ENCODE data around the gene CCL16. TPM values are rescaled to one million over a fixed set of nuclear protein-coding genes. Genes with fewer than 3 reads are reported as not detected.
A peak's percentile ranks its signal among the peaks of the same experiment; 100 is the strongest.

CCL16 gene
- total RNA-seq, 1 donor from 2014 or later = 0.58 TPM

DNA sequence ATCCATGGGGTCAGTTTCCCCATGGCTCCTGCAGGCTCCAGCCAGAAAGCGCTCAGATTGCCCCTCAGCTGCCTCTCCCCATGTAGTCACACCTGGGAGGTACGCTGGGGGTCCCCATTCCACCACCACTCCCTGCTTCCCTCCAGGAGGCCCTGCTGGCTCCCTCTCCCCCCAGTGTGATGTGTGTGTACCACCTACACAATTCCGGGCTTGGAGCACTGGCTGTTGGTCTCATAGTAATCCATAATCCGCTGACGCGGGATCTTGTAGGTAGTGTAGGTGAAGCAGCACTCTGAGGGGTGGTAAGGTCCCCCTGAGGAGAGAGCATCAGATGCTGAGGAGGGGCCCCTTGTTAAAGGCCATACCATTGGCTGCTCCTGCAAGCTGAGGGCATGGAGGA, 2.8 kb upstream of the CCL16 start:
- Histone ChIP-seq H3K27ac (no peak overlapping the region), H3K4me1 (peaks cover 6% of the 10 kb centered on the region), H3K27me3 (no peaks in the 10 kb centered on the region), H3K36me3 (no peaks in the 10 kb centered on the region), H3K4me3 (peak overlapping the region; percentile 4), H3K9me3 (peaks cover 5% of the 10 kb centered on the region)
- TF ChIP-seq, protein P1, sequence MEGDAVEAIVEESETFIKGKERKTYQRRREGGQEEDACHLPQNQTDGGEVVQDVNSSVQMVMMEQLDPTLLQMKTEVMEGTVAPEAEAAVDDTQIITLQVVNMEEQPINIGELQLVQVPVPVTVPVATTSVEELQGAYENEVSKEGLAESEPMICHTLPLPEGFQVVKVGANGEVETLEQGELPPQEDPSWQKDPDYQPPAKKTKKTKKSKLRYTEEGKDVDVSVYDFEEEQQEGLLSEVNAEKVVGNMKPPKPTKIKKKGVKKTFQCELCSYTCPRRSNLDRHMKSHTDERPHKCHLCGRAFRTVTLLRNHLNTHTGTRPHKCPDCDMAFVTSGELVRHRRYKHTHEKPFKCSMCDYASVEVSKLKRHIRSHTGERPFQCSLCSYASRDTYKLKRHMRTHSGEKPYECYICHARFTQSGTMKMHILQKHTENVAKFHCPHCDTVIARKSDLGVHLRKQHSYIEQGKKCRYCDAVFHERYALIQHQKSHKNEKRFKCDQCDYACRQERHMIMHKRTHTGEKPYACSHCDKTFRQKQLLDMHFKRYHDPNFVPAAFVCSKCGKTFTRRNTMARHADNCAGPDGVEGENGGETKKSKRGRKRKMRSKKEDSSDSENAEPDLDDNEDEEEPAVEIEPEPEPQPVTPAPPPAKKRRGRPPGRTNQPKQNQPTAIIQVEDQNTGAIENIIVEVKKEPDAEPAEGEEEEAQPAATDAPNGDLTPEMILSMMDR (IDR thresholded peaks at IDR 0.05) = no peak
- DNase-seq (no peak), ATAC-seq (no peak)
- intact Hi-C loops (cut with DNase I) = no loop called here

DNA sequence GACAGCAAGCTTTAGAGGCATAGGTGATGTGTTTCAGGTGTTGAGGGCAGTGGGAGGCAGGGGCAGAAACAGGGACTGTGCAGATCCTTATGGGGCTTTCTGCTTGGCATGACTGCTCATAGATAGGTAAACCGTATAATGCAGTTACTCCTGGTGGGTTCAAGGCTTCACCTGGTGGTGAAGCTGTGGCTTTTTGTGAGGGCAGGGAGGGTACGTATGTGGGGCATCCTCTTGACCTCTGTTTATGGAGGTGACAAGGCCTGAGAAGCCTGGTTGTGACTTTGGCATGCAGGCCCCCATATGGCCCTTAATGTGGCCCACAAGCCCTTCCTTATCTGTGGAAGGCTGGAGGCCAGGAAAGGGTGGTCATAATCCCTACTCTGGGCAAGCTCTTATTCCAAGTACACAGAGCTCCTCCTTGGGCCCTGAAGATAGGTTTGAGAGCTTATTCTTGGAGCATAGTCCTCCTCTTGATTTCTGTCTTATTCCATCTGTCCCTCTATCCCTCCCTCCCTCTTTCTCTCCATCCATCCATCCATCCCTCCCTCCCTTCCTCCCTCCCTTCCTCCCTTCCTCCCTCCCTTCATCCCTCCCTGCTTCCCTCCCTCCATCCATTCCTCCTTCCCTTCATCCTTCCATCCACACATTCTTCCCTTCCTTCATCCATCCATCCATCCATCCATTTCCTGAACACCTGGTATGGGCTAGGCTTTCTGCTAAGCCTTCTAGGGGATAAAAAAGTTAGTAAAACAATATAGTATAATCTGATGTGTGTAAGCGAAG, 1.3 kb upstream of the CCL16 start:
- H3K9me3 ChIP-seq = no peaks in the 10 kb centered on the region
- H3K4me3 ChIP-seq = no peak overlapping the region
- peaks cover 6% of the 10 kb centered on the region for H3K4me1 ChIP-seq
- intact Hi-C loops (cut with DNase I) = no loop called here
- DNase-seq (no peak), ATAC-seq (no peak)
- no peaks in the 10 kb centered on the region for H3K36me3 ChIP-seq
- H3K27me3 ChIP-seq = no peaks in the 10 kb centered on the region
- H3K27ac ChIP-seq = no peak overlapping the region
- TF ChIP-seq, protein P1 (IDR thresholded peaks at IDR 0.05) = no peak

DNA sequence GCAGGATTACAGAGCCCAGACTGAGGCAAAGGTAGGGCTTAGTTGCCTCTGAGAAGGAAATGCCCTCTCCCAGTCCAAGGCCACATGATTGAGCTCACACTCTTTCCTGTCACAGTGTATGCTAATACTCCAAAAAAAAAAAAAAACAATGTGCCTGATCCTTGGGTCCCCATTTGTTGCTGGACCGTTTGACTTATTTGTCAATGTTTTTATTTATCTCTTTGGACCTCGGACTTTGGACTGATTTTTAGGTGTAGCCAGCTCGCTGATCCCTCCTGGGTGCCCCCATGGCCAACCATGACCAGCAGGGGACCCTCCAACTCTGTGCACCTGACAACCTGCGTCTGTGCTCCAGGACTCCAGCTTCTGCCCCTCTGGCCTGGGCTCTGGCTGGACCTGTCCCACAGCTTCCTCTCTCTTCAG, 622 bp upstream of the CCL16 start:
- H3K9me3 ChIP-seq = no peaks in the 10 kb centered on the region
- no peak overlapping the region for H3K4me3 ChIP-seq
- intact Hi-C loops (cut with DNase I) = no loop called here
- no peaks in the 10 kb centered on the region for H3K27me3 ChIP-seq
- H3K27ac ChIP-seq = no peak overlapping the region
- H3K36me3 ChIP-seq = no peaks in the 10 kb centered on the region
- ATAC-seq = no peak
- no peak for DNase-seq
- TF ChIP-seq, protein P1 (IDR thresholded peaks at IDR 0.05) = no peak
- no peaks in the 10 kb centered on the region for H3K4me1 ChIP-seq

DNA sequence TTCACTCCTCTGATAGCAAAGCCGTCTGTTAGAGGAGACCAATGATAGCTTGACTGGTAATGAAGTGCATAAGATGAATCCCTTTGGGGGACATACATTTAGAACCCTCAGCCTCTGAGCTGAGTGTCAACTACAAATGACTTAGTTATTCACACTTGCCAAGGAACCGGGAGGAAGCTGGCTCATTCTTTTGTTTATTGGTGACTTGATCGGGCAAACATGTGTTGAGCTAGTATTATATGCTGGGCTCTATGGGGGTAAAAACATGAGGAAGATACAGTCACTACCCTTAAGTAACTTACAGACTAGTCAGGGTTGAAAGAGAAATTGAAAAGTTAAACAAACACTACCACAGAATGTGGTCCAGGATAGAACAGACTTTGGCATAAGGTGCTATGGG, 3.0 kb downstream of the CCL16 start:
- Histone ChIP-seq H3K36me3 (no peaks in the 10 kb centered on the region), H3K4me3 (no peak overlapping the region), H3K27me3 (no peaks in the 10 kb centered on the region), H3K9me3 (no peaks in the 10 kb centered on the region), H3K27ac (no peak overlapping the region), H3K4me1 (no peaks in the 10 kb centered on the region)
- TF ChIP-seq, protein P1 (IDR thresholded peaks at IDR 0.05) = no peak
- ATAC-seq (no peak), DNase-seq (no peak)
- intact Hi-C loops (cut with DNase I) = no loop called here

DNA sequence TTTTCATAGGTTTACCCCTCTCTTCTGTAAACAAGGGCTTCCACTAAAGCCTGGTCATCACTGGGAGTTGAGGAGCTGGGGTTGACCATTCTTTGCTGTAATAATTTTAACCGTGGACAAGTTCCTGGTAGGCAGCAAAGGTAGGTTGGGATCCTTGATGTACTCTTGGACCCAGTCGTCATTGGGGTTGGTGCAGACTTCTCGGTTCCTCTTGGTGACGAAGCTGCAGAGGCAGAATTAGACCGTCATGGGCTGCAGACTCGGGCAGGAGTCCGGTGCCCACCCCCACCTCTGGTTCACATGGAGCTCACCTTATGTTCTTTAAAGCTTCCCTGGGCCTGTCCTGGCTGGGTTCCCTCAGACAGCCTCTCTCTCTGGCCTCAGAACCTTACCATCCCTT, 3.8 kb downstream of the CCL16 start:
- Histone ChIP-seq H3K27me3 (no peaks in the 10 kb centered on the region), H3K36me3 (no peaks in the 10 kb centered on the region), H3K9me3 (no peaks in the 10 kb centered on the region), H3K4me3 (no peak overlapping the region), H3K27ac (no peak overlapping the region), H3K4me1 (no peaks in the 10 kb centered on the region)
- ATAC-seq = no peak
- TF ChIP-seq, protein P1 (IDR thresholded peaks at IDR 0.05) = no peak
- intact Hi-C loops (cut with DNase I) = no loop called here
- no peak for DNase-seq

Measured in upper lobe of right lung (tissue), 1 donor.